ENCODE results near the gene FCAMR.

The FCAMR gene

DNA sequence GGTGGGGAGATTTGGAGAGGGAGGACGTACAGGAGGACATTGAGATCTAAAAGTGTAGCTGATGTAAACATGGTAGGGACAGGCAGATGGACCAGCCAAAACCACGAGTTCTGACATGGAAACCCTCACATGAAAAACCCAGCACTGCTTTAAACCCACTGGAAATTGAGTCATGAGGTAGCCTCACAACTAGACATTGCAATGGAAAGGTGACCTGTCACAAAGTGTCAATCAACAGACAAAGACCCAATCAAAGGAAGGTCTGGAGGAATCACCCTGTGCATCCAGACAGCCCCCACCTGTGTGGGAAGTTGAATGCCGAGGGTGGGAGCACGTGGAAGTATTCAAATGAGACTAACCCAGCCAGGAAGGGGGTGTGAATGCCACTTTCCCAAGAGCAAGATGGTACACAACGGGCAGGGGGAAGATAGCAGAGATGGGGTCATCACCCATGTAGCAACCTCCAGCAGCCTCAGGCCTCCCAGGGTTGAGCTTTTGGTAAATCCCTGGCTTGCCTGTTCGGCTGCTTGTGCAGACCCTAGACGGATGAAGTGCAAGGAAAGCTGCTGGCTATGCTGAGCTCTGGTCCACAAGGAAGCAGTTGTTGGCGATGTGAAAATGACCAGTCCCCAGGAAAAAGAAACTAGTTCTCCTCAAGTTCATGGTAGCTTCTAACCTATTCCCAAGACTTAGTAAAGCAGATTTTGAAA lies 54.1 kb downstream of the FCAMR start:
- no peak overlapping the region for H3K4me3 ChIP-seq (replicated peaks in 1 of 2; ENCODE audit: low read depth in 2 of 2, low read length in 2 of 2)
- no peak for DNase-seq (ENCODE audit: low read depth in 2 of 2)
- TF ChIP-seq, protein P1, sequence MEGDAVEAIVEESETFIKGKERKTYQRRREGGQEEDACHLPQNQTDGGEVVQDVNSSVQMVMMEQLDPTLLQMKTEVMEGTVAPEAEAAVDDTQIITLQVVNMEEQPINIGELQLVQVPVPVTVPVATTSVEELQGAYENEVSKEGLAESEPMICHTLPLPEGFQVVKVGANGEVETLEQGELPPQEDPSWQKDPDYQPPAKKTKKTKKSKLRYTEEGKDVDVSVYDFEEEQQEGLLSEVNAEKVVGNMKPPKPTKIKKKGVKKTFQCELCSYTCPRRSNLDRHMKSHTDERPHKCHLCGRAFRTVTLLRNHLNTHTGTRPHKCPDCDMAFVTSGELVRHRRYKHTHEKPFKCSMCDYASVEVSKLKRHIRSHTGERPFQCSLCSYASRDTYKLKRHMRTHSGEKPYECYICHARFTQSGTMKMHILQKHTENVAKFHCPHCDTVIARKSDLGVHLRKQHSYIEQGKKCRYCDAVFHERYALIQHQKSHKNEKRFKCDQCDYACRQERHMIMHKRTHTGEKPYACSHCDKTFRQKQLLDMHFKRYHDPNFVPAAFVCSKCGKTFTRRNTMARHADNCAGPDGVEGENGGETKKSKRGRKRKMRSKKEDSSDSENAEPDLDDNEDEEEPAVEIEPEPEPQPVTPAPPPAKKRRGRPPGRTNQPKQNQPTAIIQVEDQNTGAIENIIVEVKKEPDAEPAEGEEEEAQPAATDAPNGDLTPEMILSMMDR (IDR thresholded peaks at IDR 0.05; ENCODE audit: low read depth, low read length): no peak

DNA sequence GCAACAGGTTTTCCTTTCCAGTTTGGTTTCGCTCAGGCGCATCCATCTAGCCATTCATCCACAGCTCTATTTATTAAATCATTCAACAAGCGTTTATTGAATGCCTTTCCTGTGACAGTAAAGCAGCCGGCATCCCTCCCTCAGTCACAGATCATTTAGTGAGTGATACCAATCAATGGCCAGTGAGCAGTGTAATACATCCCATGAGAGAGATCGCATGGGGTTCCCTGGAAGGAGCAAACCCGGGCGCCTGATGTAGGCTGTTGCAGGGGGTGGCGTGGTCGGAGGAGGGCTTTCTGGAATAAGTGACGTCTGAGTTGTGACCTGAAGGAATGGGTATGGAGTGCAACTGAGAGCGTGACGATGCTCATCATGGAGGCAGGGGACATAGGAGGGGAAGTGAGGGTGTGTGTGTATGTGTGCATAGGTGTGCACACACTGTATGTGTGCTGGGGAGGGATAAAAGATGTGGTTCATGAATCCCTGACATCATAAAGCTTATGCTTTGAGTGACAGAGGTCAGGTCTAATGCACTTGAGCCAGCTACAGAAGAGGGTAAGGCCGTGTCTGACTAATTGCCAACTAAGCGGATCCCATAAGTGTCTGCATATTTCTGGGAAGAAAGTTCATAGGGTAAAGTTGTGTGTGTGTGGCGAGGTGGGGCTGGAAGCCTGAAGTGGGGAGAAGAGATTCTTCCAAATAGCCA lies 55.1 kb downstream of the FCAMR start:
- TF ChIP-seq, protein P1 (IDR thresholded peaks at IDR 0.05; ENCODE audit: low read depth, low read length): no peak
- no peak for DNase-seq (ENCODE audit: low read depth in 2 of 2)
- H3K4me3 ChIP-seq (replicated peaks in 1 of 2; ENCODE audit: low read depth in 2 of 2, low read length in 2 of 2): no peak overlapping the region

DNA sequence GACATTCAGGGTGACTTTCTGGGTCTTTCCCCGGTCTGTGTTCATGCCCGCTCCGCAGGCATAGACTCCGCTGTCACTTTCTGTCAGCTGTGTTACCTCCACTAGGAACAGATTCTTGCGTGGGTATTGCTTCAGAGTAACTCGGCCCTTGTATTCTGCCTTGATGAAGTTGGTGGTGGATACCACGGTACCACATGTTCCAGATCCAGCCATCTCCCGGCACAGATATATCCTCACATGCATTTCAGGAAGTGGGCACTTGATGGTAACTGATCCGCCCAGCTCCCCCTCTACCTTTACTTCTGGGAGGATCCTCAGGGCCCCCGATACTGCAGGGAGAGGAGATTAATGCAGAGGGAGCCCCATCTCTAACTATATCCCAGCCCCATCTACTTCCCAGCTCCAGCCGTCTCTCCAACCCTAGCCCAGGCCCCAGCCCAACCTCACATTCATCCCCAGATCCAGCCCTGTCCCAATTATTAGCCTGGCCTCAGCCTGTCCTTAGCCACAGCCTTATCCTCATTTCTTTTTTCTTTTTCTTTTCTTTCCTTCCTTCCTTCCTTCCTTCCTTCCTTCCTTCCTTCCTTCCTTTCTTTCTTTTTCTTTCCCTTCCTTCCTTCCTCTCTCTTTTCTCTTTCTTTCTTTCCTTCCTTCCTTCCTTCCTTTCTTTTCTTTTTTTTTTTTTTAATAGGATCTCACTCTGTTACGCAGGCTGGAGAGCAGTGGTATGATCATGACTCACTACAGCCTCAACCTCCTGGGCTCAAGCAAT lies 56.3 kb downstream of the FCAMR start:
- no peak for DNase-seq (ENCODE audit: low read depth in 2 of 2)
- TF ChIP-seq, protein P1 (IDR thresholded peaks at IDR 0.05; ENCODE audit: low read depth, low read length): no peak
- no peak overlapping the region for H3K4me3 ChIP-seq (replicated peaks in 1 of 2; ENCODE audit: low read depth in 2 of 2, low read length in 2 of 2)

DNA sequence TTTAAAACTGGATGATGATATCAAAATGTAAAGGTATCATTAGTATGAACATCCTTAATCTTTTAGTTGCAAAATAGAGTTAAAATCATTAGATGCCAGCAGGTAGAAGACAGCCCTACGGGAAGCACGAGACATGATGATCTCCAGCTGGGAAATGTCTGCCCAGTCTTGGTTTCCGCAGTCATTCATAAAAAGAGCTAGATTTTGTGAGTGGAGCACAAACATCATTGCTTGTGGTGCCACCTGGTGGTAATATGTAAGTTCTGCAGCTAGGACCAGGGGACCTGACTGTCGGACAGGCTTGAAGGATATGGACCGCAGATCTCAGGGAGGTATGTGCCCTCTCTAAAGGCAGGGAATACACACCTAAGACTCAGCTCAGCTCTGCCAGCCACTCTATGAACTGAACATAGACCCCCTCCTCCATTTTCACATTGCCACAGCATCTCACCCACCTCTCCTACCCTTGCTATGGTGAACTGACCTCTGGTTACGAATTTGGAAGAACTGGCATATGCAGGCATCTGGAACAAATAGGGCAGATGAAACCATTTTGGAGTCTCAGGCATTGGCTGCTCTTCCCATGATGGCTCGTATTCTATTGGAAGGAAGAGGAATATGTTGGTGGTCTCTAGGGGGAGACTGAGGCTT lies 57.7 kb downstream of the FCAMR start:
- TF ChIP-seq, protein P1 (IDR thresholded peaks at IDR 0.05; ENCODE audit: low read depth, low read length): peak; percentile 59
- peak; percentile 86 for DNase-seq (ENCODE audit: low read depth in 2 of 2)
- no peak overlapping the region for H3K4me3 ChIP-seq (replicated peaks in 1 of 2; ENCODE audit: low read depth in 2 of 2, low read length in 2 of 2)

DNA sequence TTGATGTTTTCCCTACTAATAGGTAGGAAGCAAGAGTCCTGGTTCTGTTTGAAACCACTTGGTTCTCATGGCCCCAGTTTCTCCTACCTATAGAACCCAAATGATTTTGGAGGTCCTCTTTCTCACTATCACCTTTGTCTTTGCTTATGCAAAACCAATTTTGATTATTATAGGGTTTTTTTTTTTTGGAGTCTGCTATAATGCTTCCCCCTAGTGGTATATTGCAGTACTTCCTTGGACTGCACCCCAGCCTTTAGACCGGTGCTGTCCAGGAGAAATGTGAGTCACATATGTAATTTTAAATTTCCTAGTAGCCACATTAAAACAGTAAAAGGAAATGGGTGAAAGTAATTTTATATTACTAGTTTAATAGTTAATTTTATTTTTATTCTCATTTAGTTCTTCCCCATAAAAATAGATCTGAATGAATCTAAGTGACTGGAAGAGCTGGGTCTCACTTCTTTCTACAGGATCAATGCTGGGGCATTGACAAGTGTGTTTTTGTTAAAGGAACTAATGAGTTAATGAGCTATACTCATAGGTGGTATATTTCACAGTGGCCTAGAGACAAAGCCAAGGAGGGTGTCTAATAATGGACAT lies 59.1 kb downstream of the FCAMR start:
- DNase-seq (ENCODE audit: low read depth in 2 of 2): peak; percentile 84 to 85
- TF ChIP-seq, protein P1 (IDR thresholded peaks at IDR 0.05; ENCODE audit: low read depth, low read length): peak; percentile 71
- no peak overlapping the region for H3K4me3 ChIP-seq (replicated peaks in 1 of 2; ENCODE audit: low read depth in 2 of 2, low read length in 2 of 2)

DNA sequence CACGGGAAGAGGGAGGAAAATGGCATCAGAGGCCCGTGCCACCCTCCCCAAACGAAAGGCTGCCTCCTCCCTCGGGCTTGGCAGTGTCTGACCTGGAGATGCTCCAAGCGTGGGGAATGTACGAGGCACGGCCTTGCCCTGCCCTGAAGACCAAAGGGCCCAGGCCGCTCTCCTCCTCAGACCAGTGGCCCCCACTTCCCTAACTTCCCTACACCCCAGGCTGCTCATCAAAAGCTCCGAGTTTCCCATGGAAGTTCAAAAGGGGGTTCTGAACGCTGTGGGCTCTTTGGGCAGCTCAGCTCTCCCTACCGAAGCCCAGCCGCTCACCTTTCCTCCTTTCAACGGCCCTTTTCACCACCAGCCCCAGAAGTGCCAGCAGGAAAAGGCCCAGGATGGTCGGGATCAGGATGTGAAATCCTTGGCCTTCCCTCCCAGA lies 60.4 kb downstream of the FCAMR start:
- peak overlapping the region; percentile 45 to 50 for H3K4me3 ChIP-seq (replicated peaks in 1 of 2; ENCODE audit: low read depth in 2 of 2, low read length in 2 of 2)
- peak in 1 of 2 donors; percentile 13 for DNase-seq (ENCODE audit: low read depth in 2 of 2)
- TF ChIP-seq, protein P1 (IDR thresholded peaks at IDR 0.05; ENCODE audit: low read depth, low read length): no peak
